Stimulated activated CD4-positive, alpha-beta T cell treated with anti-CD3 and anti-CD28 coated beads, Interleukin-15, amount 100 ng/mL, for 24 hours (primary cell): Measurements from ENCODE around the gene ERCC8.
A peak's percentile ranks its signal among the peaks of the same experiment; 100 is the strongest.
"Not testable (repeated sequence)": the region's sequence is repeated elsewhere in the genome, so short reads cannot be mapped to it uniquely, and the experiment has no call there.

Experiments
- DNase-seq: peaks from one replicate; pipeline ENCODE4 v3.0.0-alpha.2; 2020

Gene ERCC8, protein sequence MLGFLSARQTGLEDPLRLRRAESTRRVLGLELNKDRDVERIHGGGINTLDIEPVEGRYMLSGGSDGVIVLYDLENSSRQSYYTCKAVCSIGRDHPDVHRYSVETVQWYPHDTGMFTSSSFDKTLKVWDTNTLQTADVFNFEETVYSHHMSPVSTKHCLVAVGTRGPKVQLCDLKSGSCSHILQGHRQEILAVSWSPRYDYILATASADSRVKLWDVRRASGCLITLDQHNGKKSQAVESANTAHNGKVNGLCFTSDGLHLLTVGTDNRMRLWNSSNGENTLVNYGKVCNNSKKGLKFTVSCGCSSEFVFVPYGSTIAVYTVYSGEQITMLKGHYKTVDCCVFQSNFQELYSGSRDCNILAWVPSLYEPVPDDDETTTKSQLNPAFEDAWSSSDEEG

DNA sequence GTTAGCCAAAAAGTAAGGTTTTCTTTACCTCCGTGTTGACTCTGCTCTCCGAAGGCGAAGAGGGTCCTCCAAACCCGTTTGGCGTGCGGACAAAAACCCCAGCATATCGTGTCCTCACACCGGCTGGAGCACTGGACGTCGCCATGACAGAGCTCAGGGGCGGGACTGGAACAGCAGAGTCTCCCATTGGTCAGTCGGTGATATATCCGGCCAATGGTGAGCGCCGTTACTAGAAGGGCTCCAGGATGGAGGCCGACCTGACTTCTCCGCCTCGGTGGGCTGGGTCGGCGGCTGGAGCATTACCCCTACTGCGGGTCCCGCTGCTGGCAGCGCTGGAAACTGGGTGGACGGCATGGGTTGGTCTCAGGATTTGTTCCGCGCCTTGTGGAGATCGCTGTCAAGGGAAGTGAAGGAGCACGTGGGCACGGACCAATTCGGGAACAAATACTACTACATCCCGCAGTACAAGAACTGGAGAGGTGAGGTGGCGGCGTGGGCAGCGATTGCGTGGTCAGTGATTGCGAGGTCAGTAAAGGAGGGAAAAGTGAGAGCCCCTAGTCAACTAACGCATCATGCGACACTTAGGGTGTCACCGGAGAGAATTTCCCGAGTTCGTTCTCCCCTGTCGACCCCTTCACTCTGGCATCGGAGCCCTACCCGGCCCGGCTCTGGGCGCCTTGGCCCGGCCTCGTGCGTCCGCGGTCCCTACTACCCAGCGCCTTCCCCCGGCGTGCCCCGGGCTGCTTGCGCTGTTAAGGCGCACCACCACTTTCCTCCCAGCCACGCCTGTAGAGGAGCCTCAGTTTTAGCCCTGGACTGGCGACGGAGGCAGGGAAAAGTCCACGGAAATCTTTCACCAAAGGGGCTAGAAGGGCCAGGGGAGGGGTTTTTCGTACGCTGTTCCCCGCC, at the start of gene ERCC8, which contains the start of gene NDUFAF2:
TSS of gene ERCC8 (minus strand) at position 167 of the 909 bp plus-strand sequence. CDS start at position 105, 62 bp downstream.
TSS of gene NDUFAF2 (plus strand) at position 302 of the 909 bp plus-strand sequence. CDS start at position 353, 51 bp downstream.
- peak; percentile 91 for DNase-seq

DNA sequence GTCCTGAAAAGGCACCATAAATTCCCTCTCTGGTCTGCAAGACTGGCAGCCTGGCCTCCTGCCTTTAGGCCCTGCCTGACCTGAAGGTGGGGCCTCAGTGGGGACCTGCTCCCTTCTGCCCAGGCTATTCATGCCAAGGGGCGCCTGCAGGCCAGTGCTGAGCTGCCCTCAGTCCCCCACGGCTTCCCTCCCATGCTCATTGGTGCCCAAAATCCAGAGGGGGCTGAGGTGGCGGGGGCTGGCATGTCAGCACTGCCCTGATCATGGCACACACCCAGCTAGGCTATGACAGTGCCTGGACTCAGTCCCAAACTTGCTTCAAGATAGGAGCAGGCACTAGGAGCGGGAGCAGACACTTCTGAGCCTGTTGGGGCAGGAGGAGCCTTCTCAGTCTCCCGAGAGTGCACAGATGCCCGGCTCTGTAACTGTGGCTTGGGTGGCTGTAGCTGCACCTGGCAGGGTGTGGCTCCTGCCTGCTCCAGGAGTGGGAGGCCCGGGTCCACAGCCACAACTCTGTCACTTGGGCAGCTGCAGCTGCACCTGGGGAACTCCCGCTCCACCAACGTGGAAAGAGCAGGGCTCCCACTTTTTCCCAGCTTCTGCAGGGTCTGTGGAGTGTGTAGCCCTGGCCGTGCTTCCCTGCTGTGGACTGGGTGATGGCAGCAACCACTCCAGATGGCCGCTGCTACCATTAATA, 49.2 kb upstream of the ERCC8 start:
- no peak for DNase-seq

DNA sequence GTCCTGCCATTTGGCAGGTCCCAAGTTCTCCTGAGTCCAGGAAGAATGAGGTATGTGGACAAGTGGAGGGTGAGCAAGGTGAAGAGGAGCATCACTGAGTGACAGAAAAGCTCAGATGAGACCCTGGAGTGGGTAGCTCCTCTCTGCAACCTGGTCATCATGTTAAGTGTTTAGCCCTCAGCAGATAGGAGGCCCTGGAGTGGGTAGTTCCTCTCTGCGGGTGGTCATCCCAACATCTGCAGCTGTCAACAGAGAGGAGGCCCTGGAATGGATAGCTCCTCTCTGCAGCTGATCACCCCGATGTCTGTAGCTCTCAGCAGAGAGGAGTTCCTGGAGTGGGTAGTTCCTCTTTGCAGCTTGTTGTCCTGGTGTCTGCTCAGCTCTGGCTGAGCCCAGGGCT, 48.6 kb upstream of the ERCC8 start:
- DNase-seq = no peak

DNA sequence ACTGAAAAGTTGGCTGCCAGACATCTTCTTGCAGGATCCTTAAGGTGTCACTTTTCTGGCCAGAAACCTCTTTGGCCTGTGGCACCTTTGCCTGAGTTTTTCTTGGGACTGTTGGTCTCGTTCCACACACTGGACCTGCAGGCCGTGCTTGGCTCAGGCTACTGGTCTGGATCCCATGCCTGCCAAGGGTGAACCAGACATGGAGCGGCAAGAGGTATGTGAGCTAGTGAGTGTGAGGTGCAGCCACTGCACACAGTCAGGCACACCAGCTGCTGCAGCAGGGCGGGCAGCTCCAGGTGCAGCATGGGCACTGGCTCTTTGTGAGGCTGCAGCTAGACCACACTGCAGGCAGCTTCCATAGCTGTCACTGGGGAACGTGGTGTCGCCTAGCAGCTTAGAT, 48.0 kb upstream of the ERCC8 start:
- no peak for DNase-seq

- no peak for DNase-seq
These were observed 44.9 kb upstream of the ERCC8 start for GRCh38 chr5:60989790-60990189.

DNA sequence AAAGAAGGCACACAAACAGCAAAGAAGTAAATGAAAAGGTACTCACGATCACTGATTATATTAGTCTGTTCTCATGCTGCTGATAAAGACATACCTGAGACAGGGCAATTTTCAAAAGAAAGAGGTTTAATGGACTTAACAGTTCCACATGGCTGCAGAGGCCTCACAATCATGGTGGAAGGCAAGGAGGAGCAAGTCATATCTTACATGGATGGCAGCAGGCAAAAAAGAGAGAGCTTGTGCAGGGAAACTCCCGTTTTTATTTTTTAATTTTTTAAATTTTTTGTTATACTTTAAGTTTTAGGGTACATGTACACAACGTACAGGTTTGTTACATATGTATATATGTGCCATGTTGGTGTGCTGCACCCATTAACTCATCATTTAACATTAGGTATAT, 37.3 kb upstream of the ERCC8 start:
- not testable (repeated sequence) for DNase-seq

DNA sequence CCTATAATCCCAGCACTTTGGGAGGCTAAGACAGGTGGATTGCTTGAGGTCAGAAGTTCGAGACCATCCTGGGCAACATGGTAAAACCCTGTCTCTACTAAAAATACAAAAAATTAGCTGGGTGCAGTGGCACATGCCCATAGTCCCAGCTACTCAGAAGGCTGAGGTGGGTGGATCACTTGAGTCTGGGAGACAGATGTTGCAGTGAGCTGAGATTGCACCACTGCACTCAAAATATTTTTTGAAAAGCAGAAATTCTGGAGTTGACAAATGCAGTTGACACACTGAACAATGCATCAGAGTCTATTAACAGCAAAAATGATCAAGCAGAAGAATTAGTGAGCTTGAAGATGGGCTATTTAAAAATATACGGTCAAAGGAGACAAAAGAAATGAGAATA, 35.6 kb upstream of the ERCC8 start:
- DNase-seq = no peak

DNA sequence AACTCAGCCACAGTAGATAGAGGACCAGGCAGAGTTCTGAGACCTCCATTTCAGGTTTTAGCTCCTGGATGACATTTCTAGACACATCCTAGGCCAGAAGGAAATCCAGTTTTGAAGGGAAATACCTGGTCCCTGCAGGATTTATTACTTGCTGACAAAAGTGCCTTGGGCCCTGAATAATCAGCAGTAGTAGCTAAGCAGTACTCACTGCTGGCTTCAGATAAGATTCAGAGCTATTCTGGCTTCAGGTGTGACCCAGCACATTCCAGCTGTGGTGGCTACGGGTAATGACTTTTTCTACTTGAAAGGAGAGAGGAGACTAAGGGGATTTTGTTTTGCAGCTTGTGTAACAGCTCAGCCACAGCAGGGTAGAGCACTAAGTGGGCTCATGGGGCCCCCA, 34.1 kb upstream of the ERCC8 start:
- no peak for DNase-seq

GRCh38 chr5:60977956-60978737, 33.3 kb upstream of the ERCC8 start:
- no peak for DNase-seq

DNA sequence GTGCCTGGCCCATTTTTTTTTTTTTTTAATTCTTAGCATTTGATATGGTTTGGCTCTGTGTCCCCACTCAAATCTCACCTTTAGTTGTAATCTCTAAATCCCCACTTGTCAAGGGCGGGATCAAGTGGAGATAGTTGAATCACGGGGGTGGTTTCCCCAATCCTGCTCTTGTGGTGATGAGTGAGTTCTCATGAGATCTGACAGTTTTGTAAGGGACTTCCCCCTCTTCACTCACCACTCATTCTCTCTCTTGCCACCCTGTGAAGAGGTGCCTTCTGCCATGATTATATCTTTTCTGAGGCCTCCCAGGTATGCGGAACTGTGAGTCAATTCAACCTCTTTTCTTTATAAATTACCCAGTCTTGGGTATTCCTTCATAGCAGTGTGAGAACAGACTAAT, 27.4 kb upstream of the ERCC8 start:
- DNase-seq = peak; percentile 66

- no peak for DNase-seq
These were observed 16.8 kb upstream of the ERCC8 start for GRCh38 chr5:60961685-60962084.

DNA sequence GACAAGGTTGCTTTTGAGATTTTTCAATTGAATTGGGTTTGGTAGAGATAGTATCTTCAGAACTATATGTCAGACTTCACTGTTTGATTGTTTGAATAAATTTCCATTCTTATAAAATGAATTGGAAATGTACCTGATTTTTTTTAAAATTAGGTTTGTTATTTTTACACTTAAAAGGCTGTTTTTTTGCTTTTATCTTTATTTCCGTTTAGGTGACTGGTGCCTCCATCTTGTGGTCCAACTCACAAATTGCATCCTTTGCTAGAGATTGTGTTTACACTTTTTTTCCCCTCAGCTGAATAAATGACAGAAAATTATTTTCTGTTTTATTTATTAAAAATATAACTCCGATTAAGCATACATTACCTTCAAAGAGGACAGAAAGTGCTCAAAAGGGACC, 15.7 kb upstream of the ERCC8 start:
- no peak for DNase-seq

DNA sequence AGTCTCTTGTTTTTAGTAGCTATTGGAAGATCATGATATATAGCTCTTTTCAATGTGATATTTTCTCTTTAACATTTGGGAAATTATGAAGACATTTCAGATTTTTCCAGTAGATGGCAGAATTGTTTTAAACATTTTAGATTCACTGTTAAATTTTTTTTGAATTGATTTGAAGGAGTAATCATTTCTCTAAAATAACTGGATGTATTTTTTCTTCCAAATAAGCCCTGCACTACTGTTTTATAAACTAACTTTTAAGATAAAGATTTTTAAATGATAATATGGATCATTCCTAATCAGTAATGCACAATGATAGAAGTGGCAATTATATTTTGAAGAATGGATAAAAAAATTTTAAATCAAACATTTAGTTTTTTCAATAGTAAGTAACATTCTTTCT, 14.3 kb upstream of the ERCC8 start:
- no peak for DNase-seq

DNA sequence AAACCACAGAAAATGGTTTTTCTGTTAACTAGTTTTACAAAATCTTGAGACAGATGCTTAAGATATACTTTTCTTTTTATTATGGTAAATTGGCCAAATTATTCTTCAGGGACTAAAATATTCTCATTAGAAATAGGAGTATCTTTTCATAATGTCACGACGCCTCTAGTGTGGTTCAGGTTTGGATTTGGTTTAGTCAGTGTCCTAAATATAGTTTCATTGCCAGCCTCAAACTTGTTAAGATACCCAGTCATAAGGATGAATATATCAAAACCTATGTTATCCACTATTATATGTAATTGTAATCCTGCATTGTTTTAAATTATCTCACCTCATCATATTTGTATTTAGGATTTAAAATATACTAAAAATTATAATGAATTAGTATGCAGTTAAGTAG, 13.8 kb upstream of the ERCC8 start:
- no peak for DNase-seq

GRCh38 chr5:60958088-60958487, 13.2 kb upstream of the ERCC8 start:
- no peak for DNase-seq

GRCh38 chr5:60955239-60955638, 10.4 kb upstream of the ERCC8 start:
- DNase-seq = no peak

- DNase-seq = no peak
These were observed 3.9 kb upstream of the ERCC8 start for GRCh38 chr5:60948738-60949137.

DNA sequence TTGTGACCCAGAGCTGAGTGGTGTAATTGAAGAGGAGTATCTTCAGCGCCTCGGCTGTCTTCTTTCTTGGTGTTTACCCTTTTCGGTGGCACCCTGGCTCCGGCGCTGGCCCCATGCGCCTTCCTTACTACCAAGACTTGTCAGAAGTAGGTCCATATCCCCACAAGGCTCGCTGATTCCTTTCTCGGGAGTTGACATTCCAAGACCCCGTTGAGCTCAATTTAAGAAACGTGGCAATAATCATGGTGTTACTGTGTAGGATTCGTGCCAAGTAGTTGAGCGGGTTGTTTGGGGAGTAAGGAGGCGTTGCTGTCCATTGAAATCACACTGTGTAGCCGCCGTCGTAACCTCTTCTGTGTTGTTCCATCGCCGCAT, 930 bp upstream of the ERCC8 start:
- peak; percentile 46 for DNase-seq

DNA sequence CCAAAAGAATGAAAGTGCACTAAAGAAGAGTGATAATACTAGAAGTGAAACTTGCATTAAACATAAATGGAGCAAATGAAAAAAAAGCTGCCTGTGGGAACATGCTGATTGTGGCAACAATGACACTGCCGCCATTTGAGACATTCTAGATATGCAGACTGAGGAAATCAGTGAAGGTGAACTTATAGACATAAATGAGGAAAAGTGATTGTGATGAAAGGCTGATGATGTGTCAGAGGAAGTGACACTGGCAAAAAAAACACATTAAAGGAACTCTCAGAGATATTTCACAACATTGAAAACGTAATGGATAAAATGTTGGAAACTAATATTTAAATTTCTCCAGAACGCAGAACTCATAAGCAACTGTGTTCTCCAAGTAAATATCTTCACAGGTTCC, 1.2 kb downstream of the ERCC8 start:
- no peak for DNase-seq

GRCh38 chr5:60929024-60929423, 15.8 kb downstream of the ERCC8 start:
- no peak for DNase-seq

GRCh38 chr5:60927450-60927849, 17.4 kb downstream of the ERCC8 start:
- DNase-seq = no peak

- DNase-seq = no peak
These were observed 26.4 kb downstream of the ERCC8 start for GRCh38 chr5:60918466-60918865.

GRCh38 chr5:60916646-60917045, 28.2 kb downstream of the ERCC8 start:
- no peak for DNase-seq
